ENCODE measurements around the gene C2CD2L. TPM values are rescaled to one million over a fixed set of nuclear protein-coding genes. Genes with fewer than 3 reads are reported as not detected.

The C2CD2L gene
- total RNA-seq, 1 experiment from 2014 or later = 7.8 TPM

DNA sequence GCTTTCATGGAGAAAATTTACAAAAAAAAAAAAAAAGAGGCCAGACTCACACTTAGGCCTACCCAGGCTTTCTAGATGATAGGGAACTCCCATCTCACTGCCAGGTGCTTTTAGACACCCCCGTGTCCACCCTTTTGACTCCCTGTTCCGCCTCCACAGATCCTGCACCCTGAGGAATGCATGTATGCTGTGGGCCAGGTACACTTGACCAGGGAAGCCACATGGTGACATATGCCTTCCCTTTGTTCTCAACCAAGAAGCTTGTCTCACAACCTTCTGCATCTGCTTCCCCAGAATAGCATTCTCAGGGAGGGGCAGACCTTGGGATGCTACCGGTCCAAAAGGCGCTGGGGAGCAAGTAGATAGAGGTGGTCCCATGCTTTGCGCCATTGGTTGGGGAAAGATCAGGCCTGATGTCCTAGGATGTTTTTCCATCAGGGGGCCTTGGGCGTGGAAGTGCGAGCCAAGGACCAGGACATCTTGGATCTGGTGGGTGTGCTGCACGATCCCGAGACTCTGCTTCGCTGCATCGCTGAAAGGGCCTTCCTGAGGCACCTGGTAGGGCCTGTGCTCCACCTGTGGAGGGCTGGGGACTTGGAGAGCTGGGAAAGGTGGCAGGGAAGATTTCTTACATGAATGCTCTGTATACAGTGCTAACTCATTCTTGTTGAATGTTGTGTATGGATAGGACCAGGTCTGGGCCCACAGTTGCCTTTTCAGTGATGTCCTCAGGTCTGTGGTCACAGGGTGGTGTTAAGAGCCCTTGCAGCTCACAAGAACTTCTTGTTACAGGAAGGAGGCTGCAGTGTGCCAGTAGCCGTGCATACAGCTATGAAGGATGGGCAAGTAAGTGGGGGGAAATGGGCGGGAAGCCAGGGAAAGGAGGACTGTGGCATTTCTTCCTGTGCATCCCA is 14.9 kb upstream of the C2CD2L start:
- H3K36me3 Mint-ChIP-seq (ENCODE audit: insufficient read depth, unreplicated experiment) = peaks cover 43% of the 10 kb centered on the region
- peak overlapping the region; percentile 91 for H3K4me3 Mint-ChIP-seq (ENCODE audit: low read depth, unreplicated experiment)
- H3K9me3 Mint-ChIP-seq (ENCODE audit: low read depth, unreplicated experiment) = no peaks in the 10 kb centered on the region
- BruUV-seq (replicated peaks) = no TSS peak
- H3K27me3 Mint-ChIP-seq (ENCODE audit: unreplicated experiment) = no peaks in the 10 kb centered on the region
- no peak for DNase-seq
- intact Hi-C loops (cut with micrococcal nuclease; ENCODE audit: unreplicated experiment) = no loop called here
- CTCF ChIA-PET = no interaction called here
- H3K4me1 Mint-ChIP-seq (ENCODE audit: low read depth, unreplicated experiment) = no peaks in the 10 kb centered on the region
- TF ChIP-seq, protein P1, sequence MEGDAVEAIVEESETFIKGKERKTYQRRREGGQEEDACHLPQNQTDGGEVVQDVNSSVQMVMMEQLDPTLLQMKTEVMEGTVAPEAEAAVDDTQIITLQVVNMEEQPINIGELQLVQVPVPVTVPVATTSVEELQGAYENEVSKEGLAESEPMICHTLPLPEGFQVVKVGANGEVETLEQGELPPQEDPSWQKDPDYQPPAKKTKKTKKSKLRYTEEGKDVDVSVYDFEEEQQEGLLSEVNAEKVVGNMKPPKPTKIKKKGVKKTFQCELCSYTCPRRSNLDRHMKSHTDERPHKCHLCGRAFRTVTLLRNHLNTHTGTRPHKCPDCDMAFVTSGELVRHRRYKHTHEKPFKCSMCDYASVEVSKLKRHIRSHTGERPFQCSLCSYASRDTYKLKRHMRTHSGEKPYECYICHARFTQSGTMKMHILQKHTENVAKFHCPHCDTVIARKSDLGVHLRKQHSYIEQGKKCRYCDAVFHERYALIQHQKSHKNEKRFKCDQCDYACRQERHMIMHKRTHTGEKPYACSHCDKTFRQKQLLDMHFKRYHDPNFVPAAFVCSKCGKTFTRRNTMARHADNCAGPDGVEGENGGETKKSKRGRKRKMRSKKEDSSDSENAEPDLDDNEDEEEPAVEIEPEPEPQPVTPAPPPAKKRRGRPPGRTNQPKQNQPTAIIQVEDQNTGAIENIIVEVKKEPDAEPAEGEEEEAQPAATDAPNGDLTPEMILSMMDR (IDR thresholded peaks at IDR 0.05; ENCODE audit: unreplicated experiment) = no peak
- H3K27ac Mint-ChIP-seq (ENCODE audit: unreplicated experiment) = no peak overlapping the region

DNA sequence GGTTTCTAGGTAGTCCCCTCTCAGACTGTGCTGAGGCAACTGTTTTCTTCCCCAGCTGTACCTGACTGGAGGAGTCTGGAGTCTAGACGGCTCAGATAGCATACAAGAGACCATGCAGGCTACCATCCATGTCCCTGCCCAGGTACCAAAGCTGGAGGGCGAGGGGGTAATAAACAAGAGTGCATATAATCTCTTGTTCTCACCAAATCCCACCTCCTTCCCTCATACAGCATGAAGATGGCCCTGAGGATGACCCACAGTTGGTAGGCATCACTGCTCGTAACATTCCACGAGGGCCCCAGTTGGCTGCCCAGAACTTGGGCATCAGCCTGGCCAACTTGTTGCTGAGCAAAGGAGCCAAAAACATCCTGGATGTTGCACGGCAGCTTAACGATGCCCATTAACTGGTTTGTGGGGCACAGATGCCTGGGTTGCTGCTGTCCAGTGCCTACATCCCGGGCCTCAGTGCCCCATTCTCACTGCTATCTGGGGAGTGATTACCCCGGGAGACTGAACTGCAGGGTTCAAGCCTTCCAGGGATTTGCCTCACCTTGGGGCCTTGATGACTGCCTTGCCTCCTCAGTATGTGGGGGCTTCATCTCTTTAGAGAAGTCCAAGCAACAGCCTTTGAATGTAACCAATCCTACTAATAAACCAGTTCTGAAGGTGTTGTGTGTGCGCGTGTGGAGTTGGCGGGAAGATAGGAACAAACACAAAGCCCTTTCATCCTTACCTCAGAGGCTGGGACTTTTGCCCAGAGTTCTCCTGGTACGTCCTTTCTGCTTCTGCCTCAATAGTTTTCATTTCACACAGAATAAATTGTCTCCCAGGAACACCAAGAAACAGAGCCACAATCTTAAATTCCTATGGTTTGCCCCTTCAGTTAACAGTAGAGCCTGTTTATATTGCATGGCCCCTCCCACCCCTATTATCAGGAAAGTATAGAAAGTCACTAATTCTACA is 14.0 kb upstream of the C2CD2L start:
- TF ChIP-seq, protein P1 (IDR thresholded peaks at IDR 0.05; ENCODE audit: unreplicated experiment) = no peak
- Mint-ChIP-seq H3K27me3 (ENCODE audit: unreplicated experiment) (no peaks in the 10 kb centered on the region), H3K9me3 (ENCODE audit: low read depth, unreplicated experiment) (no peaks in the 10 kb centered on the region), H3K4me1 (ENCODE audit: low read depth, unreplicated experiment) (no peaks in the 10 kb centered on the region), H3K27ac (ENCODE audit: unreplicated experiment) (peak overlapping the region; percentile 93), H3K36me3 (ENCODE audit: insufficient read depth, unreplicated experiment) (peaks cover 48% of the 10 kb centered on the region), H3K4me3 (ENCODE audit: low read depth, unreplicated experiment) (peak overlapping the region; percentile 91)
- CTCF ChIA-PET = no interaction called here
- DNase-seq = no peak
- intact Hi-C loops (cut with micrococcal nuclease; ENCODE audit: unreplicated experiment) = no loop called here
- no TSS peak for BruUV-seq (replicated peaks)

DNA sequence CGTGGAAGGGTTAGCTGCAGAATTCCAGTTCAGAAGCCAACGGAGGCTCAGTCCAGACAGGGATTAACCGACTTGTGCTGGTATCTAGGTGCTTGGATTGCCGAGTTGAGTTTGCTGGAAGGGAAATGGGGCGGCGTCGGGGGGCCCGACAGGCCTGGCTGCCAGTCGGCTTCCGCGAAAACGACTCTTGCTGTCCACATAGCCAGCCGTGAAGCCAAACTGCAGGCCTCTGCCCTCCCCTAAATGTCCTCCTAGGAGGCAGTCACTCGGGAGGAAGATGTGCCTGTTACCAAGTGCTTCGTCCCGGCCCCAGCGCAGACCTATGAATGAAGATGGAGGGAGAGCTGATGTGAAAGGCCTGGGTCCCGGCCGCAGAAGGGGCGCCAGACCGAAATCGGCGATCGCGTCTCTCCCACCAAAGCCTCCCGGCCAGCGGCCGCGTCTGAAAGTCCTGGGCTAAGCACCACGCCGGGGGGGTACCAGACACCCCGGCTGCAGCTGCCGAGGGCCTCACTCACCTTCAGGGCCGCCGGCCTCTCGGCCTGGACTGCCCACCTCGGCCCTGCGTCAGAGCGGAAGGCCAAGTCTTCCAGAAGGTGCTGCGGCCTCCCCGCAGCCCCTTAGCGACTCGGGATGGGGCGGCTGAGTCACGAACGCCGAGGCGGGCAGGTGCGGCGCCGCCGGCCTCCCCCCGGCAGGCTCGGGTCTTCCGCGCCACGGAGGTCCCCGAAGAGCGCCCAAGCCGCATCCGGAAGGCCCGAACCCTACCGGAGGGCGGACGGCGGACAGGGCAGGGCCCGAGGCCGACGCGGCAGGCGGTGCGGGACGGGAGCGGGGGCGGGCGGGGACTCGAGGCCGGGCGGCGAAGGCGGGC is 13.0 kb upstream of the C2CD2L start:
- BruUV-seq (replicated peaks) = no TSS peak
- no peaks in the 10 kb centered on the region for H3K9me3 Mint-ChIP-seq (ENCODE audit: low read depth, unreplicated experiment)
- intact Hi-C loops (cut with micrococcal nuclease; ENCODE audit: unreplicated experiment) = no loop called here
- H3K4me3 Mint-ChIP-seq (ENCODE audit: low read depth, unreplicated experiment) = peak overlapping the region; percentile 91
- H3K27ac Mint-ChIP-seq (ENCODE audit: unreplicated experiment) = peak overlapping the region; percentile 93
- CTCF ChIA-PET = interaction anchor here (1.0 kb wide), 2 partner anchors 9 to 102 kb away, joined by 3 to 5 read pairs; partner anchors contain the start of gene HMBS
- H3K27me3 Mint-ChIP-seq (ENCODE audit: unreplicated experiment) = no peaks in the 10 kb centered on the region
- TF ChIP-seq, protein P1 (IDR thresholded peaks at IDR 0.05; ENCODE audit: unreplicated experiment) = no peak
- DNase-seq = peak; percentile 20
- H3K36me3 Mint-ChIP-seq (ENCODE audit: insufficient read depth, unreplicated experiment) = peaks cover 49% of the 10 kb centered on the region
- H3K4me1 Mint-ChIP-seq (ENCODE audit: low read depth, unreplicated experiment) = no peaks in the 10 kb centered on the region

DNA sequence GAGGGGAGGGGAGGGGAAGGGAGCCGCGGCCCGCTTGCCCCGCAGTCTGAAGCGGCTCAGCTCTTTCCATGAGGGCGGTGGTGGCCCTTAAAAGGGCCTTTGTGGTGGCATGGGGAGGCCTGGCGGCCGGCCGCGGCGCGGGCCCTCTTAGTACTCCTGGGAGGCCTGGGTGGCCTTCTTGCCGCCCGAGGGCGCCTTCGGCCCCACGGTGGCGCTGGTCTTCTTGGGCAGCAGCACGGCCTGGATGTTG is 12.4 kb upstream of the C2CD2L start:
- no peaks in the 10 kb centered on the region for H3K9me3 Mint-ChIP-seq (ENCODE audit: low read depth, unreplicated experiment)
- TF ChIP-seq, protein P1 (IDR thresholded peaks at IDR 0.05; ENCODE audit: unreplicated experiment) = peak; percentile 49
- CTCF ChIA-PET = interaction anchor here (1.0 to 1.5 kb wide), 3 partner anchors 10 to 102 kb away, joined by 3 to 5 read pairs (median 3); partner anchors contain the start of genes HMBS and VPS11
- no peaks in the 10 kb centered on the region for H3K27me3 Mint-ChIP-seq (ENCODE audit: unreplicated experiment)
- H3K4me3 Mint-ChIP-seq (ENCODE audit: low read depth, unreplicated experiment) = peak overlapping the region; percentile 91
- H3K27ac Mint-ChIP-seq (ENCODE audit: unreplicated experiment) = peak overlapping the region; percentile 90
- intact Hi-C loops (cut with micrococcal nuclease; ENCODE audit: unreplicated experiment) = no loop called here
- peak; percentile 81 for DNase-seq
- peaks cover 49% of the 10 kb centered on the region for H3K36me3 Mint-ChIP-seq (ENCODE audit: insufficient read depth, unreplicated experiment)
- no TSS peak for BruUV-seq (replicated peaks)
- no peaks in the 10 kb centered on the region for H3K4me1 Mint-ChIP-seq (ENCODE audit: low read depth, unreplicated experiment)
